WTC11 (cell line): ENCODE data around the gene NR1D1. TPM values are rescaled to one million over a fixed set of nuclear protein-coding genes. Genes with fewer than 3 reads are reported as not detected.
A peak's percentile ranks its signal among the peaks of the same experiment; 100 is the strongest.

ENCODE experiments used
- ATAC-seq: fragments of 200-7000 bp; cut with Tn5 transposase; 2 replicates; pipeline ENCODE4 v1.10.0; 2021; ENCODE audit warnings: mild to moderate bottlenecking, moderate library complexity
- CTCF ChIA-PET: fragments of 300-600 bp; sonication (Branson Sonifier 250); formaldehyde crosslinking; loops from one replicate; lab custom pipeline; 2021; ENCODE audit warnings: antibody characterized with exemption; lab: Charles Lee
- POLR2A ChIA-PET: fragments of 350-600 bp; sonication (Branson Sonifier 250); formaldehyde crosslinking; loops from one replicate; lab custom pipeline; 2021; ENCODE audit warnings: antibody characterized with exemption; lab: Charles Lee
- DNase-seq: peaks from one replicate; pipeline ENCODE4 v3.0.0; 2021; ENCODE audit warnings: low spot score
- H3K27ac Mint-ChIP-seq: 2 replicates; pipeline ENCODE4 v1.8.0; 2021; ENCODE audit warnings: mixed read lengths
- H3K27me3 Mint-ChIP-seq: 2 replicates; pipeline ENCODE4 v1.8.0; 2021; ENCODE audit warnings: low read depth, mild to moderate bottlenecking, moderate library complexity, mixed read lengths
- H3K36me3 Mint-ChIP-seq: 2 replicates; pipeline ENCODE4 v1.8.0; 2021; ENCODE audit warnings: mixed read lengths
- H3K4me1 Mint-ChIP-seq: 2 replicates; pipeline ENCODE4 v1.8.0; 2022; ENCODE audit warnings: mixed read lengths
- H3K4me3 Mint-ChIP-seq: 2 replicates; pipeline ENCODE4 v1.8.0; 2021; ENCODE audit warnings: mild to moderate bottlenecking, moderate library complexity, mixed read lengths
- H3K9me3 Mint-ChIP-seq: 2 replicates; pipeline ENCODE4 v1.8.0; 2021; ENCODE audit warnings: mixed read lengths
- ATF6 ChIP-seq: sonication (generic); formaldehyde crosslinking; IDR thresholded peaks from 2 replicates; pipeline ENCODE4 v1.8.1; 2023; ENCODE audit warnings: mild to moderate bottlenecking, missing genetic modification reagents
- CREM ChIP-seq: sonication (generic); formaldehyde crosslinking; IDR thresholded peaks from 2 replicates; pipeline ENCODE4 v1.8.1; 2022; ENCODE audit warnings: mild to moderate bottlenecking, missing genetic modification reagents, moderate library complexity
- JAZF1 ChIP-seq: fragments of 250-450 bp; sonication (Bioruptor Pico); IDR thresholded peaks from 2 replicates; pipeline ENCODE4 v1.9.0; 2021; ENCODE audit warnings: moderate library complexity, mild to moderate bottlenecking, inconsistent platforms
- JUN ChIP-seq: sonication (generic); formaldehyde crosslinking; IDR thresholded peaks from 2 replicates; pipeline ENCODE4 v1.8.0; 2023; ENCODE audit warnings: mild to moderate bottlenecking, missing genetic modification reagents
- MAX ChIP-seq: sonication (generic); formaldehyde crosslinking; IDR thresholded peaks from 2 replicates; pipeline ENCODE4 v1.8.0; 2022; ENCODE audit warnings: mild to moderate bottlenecking, missing genetic modification reagents
- MXD4 ChIP-seq: fragments of 250-450 bp; sonication (Bioruptor Pico); IDR thresholded peaks from 2 replicates; pipeline ENCODE4 v1.8.0; 2021; ENCODE audit warnings: mild to moderate bottlenecking, moderate library complexity, borderline replicate concordance
- NFATC4 ChIP-seq: fragments of 250-450 bp; sonication (Bioruptor Pico); IDR thresholded peaks from 2 replicates; pipeline ENCODE4 v1.9.0; 2021; ENCODE audit warnings: mild to moderate bottlenecking
- NFE2L1 ChIP-seq: sonication (generic); formaldehyde crosslinking; IDR thresholded peaks from 2 replicates; pipeline ENCODE4 v1.8.1; 2023; ENCODE audit warnings: missing genetic modification reagents
- NR2C2 ChIP-seq: sonication (generic); formaldehyde crosslinking; IDR thresholded peaks from 2 replicates; pipeline ENCODE4 v1.8.0; 2022; ENCODE audit warnings: mild to moderate bottlenecking, missing genetic modification reagents
- NR3C1 ChIP-seq: sonication (generic); formaldehyde crosslinking; conservative IDR thresholded peaks from 2 replicates; pipeline ENCODE4 v1.8.1; 2023; ENCODE audit warnings: low read depth, mild to moderate bottlenecking, missing genetic modification reagents
- RELA ChIP-seq: sonication (generic); formaldehyde crosslinking; IDR thresholded peaks from 2 replicates; pipeline ENCODE4 v1.8.1; 2022; ENCODE audit warnings: missing genetic modification reagents, mild to moderate bottlenecking, borderline replicate concordance
- TP53 ChIP-seq: sonication (generic); formaldehyde crosslinking; IDR thresholded peaks from 2 replicates; pipeline ENCODE4 v1.8.1; 2023; ENCODE audit warnings: mild to moderate bottlenecking, missing genetic modification reagents
- ZNF138 ChIP-seq: sonication (generic); formaldehyde crosslinking; conservative IDR thresholded peaks from 2 replicates; pipeline ENCODE4 v1.8.1; 2022; ENCODE audit warnings: mild to moderate bottlenecking, moderate library complexity, missing genetic modification reagents
- ZNF396 ChIP-seq: fragments of 250-450 bp; sonication (Bioruptor Pico); IDR thresholded peaks from 2 replicates; pipeline ENCODE4 v1.8.0; 2021; ENCODE audit warnings: mild to moderate bottlenecking, moderate library complexity, borderline replicate concordance
- total RNA-seq: library from RNA; stranded (reverse); gene quantifications from 3 replicates; pipeline ENCODE4 v1.2.3, GENCODE V29; 2021
- TF ChIP-seq, protein P1 (sequence below): sonication (generic); formaldehyde crosslinking; IDR thresholded peaks from 2 replicates; pipeline ENCODE4 v1.8.1; 2022; ENCODE audit warnings: mild to moderate bottlenecking, moderate library complexity, missing genetic modification reagents
- TF ChIP-seq, protein P2 (sequence below): sonication (generic); formaldehyde crosslinking; IDR thresholded peaks from 2 replicates; pipeline ENCODE4 v1.8.1; 2022; ENCODE audit warnings: missing genetic modification reagents, borderline replicate concordance
- TF ChIP-seq, protein P3 (sequence below): fragments of 250-450 bp; sonication (Bioruptor Pico); IDR thresholded peaks from 2 replicates; pipeline ENCODE4 v1.9.0; 2021; ENCODE audit warnings: mild to moderate bottlenecking

The NR1D1 gene
- total RNA-seq, 1 experiment from 2014 or later, result 5.6 TPM

DNA sequence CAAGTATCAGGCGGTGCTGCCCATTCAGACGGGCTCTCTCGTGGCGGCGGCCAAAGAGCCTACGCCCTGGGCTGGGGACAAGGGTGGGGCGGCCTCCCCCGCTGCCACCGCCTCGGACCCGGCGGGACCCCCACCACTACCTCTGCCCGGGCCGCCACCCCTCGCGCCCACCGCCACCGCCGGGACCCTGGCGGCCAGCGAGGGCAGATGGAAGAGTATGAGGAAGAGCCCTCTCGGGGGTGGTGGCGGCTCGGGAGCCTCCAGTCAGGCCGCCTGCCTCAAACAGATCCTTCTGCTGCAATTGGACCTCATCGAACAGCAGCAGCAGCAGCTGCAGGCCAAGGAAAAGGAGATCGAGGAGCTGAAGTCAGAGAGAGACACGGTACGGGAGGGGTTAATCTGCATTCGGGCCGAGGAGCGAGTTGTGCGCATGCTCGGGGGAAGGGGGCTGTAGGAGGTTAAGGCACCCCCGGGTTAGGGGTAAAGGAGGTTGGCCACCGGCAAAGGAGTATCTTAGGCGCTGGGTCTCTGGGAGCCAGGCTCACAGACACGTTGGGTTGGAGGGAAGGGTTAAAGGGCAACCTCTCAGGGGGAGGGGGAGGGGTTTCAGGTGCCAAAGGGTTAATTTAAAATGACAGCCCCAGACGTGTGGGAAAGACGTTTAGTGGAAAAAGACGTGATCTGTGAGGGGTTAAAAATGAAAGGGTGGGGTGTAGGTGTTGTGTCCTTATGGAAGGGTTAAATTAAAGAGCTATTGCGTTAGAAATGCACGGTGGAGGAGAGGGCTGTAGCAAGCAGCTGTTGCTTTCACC lies 22.8 kb upstream of the NR1D1 start (continued):
- TF ChIP-seq ATF6 (CRISPR knock-in tag) (no peak), TP53 (CRISPR knock-in tag) (no peak), NFE2L1 (no peak), ZNF138 (CRISPR knock-in tag) (no peak), NFATC4 (CRISPR knock-in tag) (no peak), ZNF396 (CRISPR knock-in tag) (no peak), MXD4 (CRISPR knock-in tag) (no peak), JAZF1 (CRISPR knock-in tag) (no peak)

- ATAC-seq, result peak; percentile 14
- H3K36me3 Mint-ChIP-seq, result peaks cover 20% of the 10 kb centered on the region
- POLR2A ChIA-PET, result interaction anchor here (0.9 to 3.1 kb wide), 11 partner anchors 9 to 96 kb away, joined by 3 to 28 read pairs (median 5); partner anchors contain the start of genes CASC3, MED24, NR1D1 and THRA
These were observed 22.0 kb upstream of the NR1D1 start for GRCh38 chr17:40122136-40122998.

DNA sequence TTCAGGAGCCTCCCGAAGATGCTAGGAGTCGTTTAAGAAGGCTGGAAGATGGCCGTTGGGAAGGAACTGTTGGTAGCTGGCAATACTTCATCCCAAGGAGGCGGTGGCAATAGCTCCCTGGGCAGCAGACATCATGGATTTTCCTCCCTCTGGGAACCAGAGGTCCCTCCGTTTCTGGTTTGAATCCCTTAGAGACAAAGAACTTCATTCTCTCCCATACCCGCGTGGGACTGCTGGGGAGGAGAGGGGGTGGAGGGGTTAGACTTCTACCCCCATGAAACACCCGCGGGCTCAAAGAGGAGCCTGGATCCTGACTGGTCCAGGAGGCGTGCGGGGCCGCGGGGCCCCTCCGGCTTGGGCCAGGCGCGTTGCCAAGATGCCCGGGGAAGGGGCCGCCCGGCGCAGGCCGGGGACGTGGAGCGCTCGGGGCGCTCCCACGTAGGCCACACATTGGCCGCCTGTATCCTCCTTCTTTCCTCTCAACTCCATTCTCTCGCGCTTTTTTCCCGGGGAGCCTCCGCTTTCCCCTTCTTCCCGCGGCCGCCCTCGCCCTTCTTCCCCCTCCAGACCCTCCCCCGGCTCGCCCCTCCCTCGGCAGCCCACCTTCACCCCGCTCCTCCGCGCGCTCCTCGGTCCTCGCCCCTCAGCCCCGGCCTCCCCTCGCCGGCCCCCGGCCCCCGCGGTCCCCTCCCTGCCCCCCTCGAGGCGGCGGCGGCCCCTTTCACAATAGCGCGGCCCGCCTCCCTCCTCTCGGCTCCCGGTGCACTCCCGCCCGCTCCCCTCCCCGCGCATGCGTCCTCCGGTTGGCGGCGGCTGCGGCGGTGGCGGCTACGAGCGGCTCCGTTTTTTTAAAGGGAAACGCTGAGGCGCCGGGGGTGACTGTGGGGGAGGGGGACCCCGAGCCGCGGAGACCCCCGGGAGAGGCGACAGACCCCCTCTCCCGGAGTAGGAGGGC lies 21.1 kb upstream of the NR1D1 start, which contains the start of gene MSL1:
TSS of gene MSL1 (plus strand) at position 791 of the 955 bp plus-strand sequence. CDS start 642 bp downstream, outside the sequence.
- peaks cover 26% of the 10 kb centered on the region for H3K4me1 Mint-ChIP-seq
- H3K27ac Mint-ChIP-seq, result peak within 1 kb of the TSS; percentile 90
- H3K9me3 Mint-ChIP-seq, result no peaks in the 10 kb centered on the region
- POLR2A ChIA-PET, result interaction anchor here (0.6 to 3.1 kb wide), 10 partner anchors 8 to 243 kb away, joined by 3 to 15 read pairs (median 4); partner anchors contain the start of genes CASC3 and NR1D1
- H3K27me3 Mint-ChIP-seq, result no peaks in the 10 kb centered on the region
- ATAC-seq, result peak; percentile 29
- peak within 1 kb of the TSS; percentile 84 for H3K4me3 Mint-ChIP-seq
- CTCF ChIA-PET, result interaction anchor here (0.7 to 5.3 kb wide), 11 partner anchors 10 to 167 kb away, joined by 3 to 120 read pairs (median 5); partner anchors contain the start of genes THRA and WIPF2
- H3K36me3 Mint-ChIP-seq, result peaks cover 12% of the 10 kb centered on the region
- DNase-seq, result peak; percentile 84
- TF ChIP-seq NR2C2 (no peak), NR3C1 (CRISPR knock-in tag) (no peak), MAX (CRISPR knock-in tag) (no peak; the same call in 1 of the 2 replicates), RELA (CRISPR knock-in tag) (no peak; the same call in 1 of the 2 replicates)
- TF ChIP-seq, protein P1, sequence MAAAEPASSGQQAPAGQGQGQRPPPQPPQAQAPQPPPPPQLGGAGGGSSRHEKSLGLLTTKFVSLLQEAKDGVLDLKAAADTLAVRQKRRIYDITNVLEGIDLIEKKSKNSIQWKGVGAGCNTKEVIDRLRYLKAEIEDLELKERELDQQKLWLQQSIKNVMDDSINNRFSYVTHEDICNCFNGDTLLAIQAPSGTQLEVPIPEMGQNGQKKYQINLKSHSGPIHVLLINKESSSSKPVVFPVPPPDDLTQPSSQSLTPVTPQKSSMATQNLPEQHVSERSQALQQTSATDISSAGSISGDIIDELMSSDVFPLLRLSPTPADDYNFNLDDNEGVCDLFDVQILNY, result 0 out of 2 replicates have a peak, but pooled peaks have one; percentile 35
- TF ChIP-seq, protein P2, sequence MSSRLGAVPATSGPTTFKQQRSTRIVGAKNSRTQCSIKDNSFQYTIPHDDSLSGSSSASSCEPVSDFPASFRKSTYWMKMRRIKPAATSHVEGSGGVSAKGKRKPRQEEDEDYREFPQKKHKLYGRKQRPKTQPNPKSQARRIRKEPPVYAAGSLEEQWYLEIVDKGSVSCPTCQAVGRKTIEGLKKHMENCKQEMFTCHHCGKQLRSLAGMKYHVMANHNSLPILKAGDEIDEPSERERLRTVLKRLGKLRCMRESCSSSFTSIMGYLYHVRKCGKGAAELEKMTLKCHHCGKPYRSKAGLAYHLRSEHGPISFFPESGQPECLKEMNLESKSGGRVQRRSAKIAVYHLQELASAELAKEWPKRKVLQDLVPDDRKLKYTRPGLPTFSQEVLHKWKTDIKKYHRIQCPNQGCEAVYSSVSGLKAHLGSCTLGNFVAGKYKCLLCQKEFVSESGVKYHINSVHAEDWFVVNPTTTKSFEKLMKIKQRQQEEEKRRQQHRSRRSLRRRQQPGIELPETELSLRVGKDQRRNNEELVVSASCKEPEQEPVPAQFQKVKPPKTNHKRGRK, result no peak
- TF ChIP-seq, protein P3, sequence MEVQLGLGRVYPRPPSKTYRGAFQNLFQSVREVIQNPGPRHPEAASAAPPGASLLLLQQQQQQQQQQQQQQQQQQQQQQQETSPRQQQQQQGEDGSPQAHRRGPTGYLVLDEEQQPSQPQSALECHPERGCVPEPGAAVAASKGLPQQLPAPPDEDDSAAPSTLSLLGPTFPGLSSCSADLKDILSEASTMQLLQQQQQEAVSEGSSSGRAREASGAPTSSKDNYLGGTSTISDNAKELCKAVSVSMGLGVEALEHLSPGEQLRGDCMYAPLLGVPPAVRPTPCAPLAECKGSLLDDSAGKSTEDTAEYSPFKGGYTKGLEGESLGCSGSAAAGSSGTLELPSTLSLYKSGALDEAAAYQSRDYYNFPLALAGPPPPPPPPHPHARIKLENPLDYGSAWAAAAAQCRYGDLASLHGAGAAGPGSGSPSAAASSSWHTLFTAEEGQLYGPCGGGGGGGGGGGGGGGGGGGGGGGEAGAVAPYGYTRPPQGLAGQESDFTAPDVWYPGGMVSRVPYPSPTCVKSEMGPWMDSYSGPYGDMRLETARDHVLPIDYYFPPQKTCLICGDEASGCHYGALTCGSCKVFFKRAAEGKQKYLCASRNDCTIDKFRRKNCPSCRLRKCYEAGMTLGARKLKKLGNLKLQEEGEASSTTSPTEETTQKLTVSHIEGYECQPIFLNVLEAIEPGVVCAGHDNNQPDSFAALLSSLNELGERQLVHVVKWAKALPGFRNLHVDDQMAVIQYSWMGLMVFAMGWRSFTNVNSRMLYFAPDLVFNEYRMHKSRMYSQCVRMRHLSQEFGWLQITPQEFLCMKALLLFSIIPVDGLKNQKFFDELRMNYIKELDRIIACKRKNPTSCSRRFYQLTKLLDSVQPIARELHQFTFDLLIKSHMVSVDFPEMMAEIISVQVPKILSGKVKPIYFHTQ (CRISPR knock-in tag), result no peak

More at GRCh38 chr17:40122136-40122998, 22.0 kb upstream of the NR1D1 start:
- H3K27me3 Mint-ChIP-seq, result no peaks in the 10 kb centered on the region
- no peak overlapping the region for H3K27ac Mint-ChIP-seq
- no peaks in the 10 kb centered on the region for H3K9me3 Mint-ChIP-seq
- H3K4me1 Mint-ChIP-seq, result peaks cover 26% of the 10 kb centered on the region
- TF ChIP-seq ZNF138 (CRISPR knock-in tag), result no peak
- TF ChIP-seq CREM (CRISPR knock-in tag), result 0 out of 2 replicates have a peak, but pooled peaks have one; percentile 42
- 0 out of 2 replicates have a peak, but pooled peaks have one; percentile 44 for TF ChIP-seq JUN (CRISPR knock-in tag)
- TF ChIP-seq, all 79 proteins: peak for 2
- CTCF ChIA-PET, result interaction anchor here (0.7 to 5.3 kb wide), 12 partner anchors 11 to 494 kb away, joined by 3 to 120 read pairs (median 5); partner anchors contain the start of gene THRA
- peak; percentile 59 for DNase-seq
- peak overlapping the region; percentile 98 for H3K4me3 Mint-ChIP-seq
